GM18499 (cell line): ENCODE results near the gene ANKH.
A peak's percentile ranks its signal among the peaks of the same experiment; 100 is the strongest.

Experiments used
- ATAC-seq: cut with Tn5 transposase; IDR thresholded peaks from one replicate; pipeline ENCODE4 v1.9.1; 2021; ENCODE audit warnings: moderate number of reproducible peaks; ENCODE audit not compliant: insufficient read depth, unreplicated experiment

The ANKH gene

GRCh38 chr5:14674983-14675854 lies 196.4 kb downstream of the ANKH start:
- ATAC-seq, result peak; percentile 2

- ATAC-seq, result no peak
Observed at GRCh38 chr5:14673443-14673842, 198.1 kb downstream of the ANKH start.

- ATAC-seq, result no peak
Observed at GRCh38 chr5:14672484-14673394, 198.8 kb downstream of the ANKH start.

- ATAC-seq, result no peak
Observed at GRCh38 chr5:14672082-14672481, 199.5 kb downstream of the ANKH start.

- no peak for ATAC-seq
Observed at GRCh38 chr5:14671414-14671813, 200.2 kb downstream of the ANKH start.

GRCh38 chr5:14669975-14670374 lies 201.6 kb downstream of the ANKH start:
- ATAC-seq, result no peak

GRCh38 chr5:14669415-14669814 lies 202.2 kb downstream of the ANKH start:
- ATAC-seq, result no peak

GRCh38 chr5:14668181-14668591 lies 203.4 kb downstream of the ANKH start:
- ATAC-seq, result no peak

- no peak for ATAC-seq
Observed at GRCh38 chr5:14667770-14668169, 203.8 kb downstream of the ANKH start.

GRCh38 chr5:14667290-14667689 lies 204.3 kb downstream of the ANKH start:
- ATAC-seq, result no peak

- no peak for ATAC-seq
Observed at GRCh38 chr5:14666357-14666756, 205.2 kb downstream of the ANKH start.

GRCh38 chr5:14665949-14666348 lies 205.6 kb downstream of the ANKH start:
- peak; percentile 31 for ATAC-seq

GRCh38 chr5:14665101-14665822 lies 206.3 kb downstream of the ANKH start:
- no peak for ATAC-seq

- ATAC-seq, result peak; percentile 38
Observed at GRCh38 chr5:14664270-14665100, 207.1 kb downstream of the ANKH start, which contains the start of gene OTULIN. OTULIN (plus strand) TSS chr5:14664718; CDS start chr5:14664826, 108 bp downstream.

GRCh38 chr5:14663734-14664269 lies 207.8 kb downstream of the ANKH start:
- ATAC-seq, result no peak

- no peak for ATAC-seq
Observed at GRCh38 chr5:14662721-14663260, 208.8 kb downstream of the ANKH start.

GRCh38 chr5:14660833-14661232 lies 210.7 kb downstream of the ANKH start:
- ATAC-seq, result no peak

GRCh38 chr5:14659821-14660607 lies 211.6 kb downstream of the ANKH start:
- no peak for ATAC-seq
